ENCODE results near the gene NEMF.
A peak's percentile ranks its signal among the peaks of the same experiment; 100 is the strongest.
"Not testable (repeated sequence)": the region's sequence is repeated elsewhere in the genome, so short reads cannot be mapped to it uniquely, and the experiment has no call there.

Gene NEMF

DNA sequence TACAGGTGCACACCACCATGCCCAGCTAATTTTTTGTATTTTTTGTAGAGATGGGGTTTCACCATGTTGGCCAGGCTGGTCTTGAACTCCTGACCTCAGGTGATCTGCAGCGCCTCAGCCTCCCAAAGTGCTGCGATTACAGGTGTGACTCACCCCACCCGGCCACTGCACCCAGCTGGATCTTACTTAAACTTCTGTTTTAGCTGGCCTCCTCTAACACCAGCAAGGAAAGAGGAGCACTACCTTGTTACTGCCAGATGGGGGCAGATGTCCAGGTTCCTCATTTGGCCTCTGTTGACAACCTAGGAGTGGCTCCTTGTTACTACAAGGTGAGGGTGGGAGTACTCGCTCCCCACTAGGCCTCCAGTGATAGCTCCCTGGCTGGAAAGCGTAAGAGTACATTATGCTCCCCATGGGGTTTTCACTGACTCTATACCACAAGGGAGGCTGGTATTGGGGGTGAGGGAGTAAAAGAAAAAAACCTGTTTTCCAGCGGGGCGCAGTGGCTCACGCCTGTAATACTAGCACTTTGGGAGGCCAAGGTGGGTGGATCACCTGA lies 27.1 kb upstream of the NEMF start:
- DNase-seq: peak; percentile 86

DNA sequence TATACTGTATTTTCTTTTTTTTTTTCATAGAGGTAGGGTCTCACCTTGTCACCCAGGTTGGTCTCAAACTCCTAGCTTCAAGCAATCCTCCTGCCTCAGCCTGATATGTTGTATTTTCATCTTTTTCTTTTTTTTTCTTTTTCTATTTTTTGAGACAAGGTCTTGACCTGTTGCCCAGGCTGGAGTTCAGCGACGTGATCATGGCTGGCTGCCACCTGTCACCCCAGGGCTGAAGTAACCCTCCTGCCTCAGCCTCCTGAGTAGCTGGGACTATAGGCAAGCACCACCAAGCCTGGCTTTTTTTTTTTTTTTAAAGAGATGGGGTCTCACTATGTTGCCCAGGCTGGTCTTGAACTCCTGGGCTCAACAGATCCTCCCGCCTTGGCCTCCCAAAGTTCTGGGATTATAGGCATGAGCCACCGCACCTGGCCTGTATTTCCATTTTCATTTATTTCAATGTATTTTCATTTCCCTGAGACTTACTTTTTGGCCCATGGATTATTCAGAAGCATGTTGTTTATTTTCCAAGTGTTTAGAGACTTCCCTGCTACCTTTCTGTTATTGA lies 24.1 kb upstream of the NEMF start:
- DNase-seq: no peak

DNA sequence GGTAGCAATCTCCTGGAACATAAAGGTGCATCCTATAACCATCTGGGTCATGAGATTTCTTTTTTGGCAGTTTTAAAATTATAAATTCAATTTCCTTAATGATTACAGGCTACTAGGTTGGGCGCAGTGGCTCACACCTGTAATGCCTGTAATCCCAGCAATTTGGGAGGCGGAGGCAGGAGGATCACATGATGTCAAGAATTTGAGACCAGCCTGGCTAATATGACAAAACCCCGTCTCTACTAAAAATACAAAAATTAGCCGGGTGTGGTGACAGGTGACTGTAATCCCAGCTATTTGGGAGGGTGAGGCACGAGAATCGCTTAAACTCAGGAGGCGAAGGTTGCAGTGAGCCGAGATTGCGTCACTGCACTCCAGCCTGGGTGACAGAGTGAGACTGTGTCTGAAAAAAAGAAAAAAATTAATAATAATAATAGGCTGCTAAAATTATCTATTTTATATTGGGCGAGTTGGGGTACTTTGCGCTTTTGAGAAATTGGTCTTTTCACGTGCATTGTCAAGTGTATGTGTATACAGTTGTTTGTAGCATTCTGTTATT lies 23.1 kb upstream of the NEMF start:
- no peak for DNase-seq

DNA sequence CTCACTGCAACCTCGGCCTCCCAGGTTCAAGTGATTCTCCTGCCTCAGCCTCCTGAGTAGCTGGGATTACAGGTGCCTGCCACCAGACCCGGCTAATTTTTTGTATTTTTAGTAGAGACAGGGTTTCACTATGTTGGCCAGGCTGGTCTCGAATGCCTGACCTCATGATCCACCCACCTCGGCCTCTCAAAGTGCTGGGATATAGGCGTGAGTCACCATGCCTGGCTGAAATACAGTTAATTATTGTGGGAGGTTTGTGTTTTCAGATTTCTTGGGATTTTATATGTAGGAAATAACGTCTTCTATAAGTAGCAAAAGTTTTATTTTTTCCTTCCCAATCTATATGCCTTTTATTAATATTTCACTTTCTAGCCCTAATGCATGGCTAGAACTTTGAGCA lies 21.0 kb upstream of the NEMF start:
- DNase-seq: not testable (repeated sequence)

DNA sequence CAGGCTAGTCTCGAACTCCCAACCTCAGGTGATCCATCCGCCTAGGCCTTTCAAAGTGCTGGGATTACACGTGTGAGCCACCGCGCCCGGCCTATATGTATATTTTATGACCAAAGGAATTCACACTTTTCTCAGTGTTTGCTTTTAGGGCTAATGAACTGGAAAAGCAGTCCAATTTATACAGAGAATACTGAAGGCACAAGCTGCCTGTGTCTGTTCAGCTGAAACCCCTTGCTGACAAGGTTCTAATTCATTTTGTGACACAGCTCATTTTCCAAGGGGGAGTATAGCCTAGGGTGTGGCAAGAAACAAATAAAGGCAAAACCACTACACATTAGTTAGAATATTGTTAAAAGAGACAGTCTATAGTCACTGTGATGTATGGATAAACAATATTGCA lies 18.3 kb upstream of the NEMF start:
- no peak for DNase-seq

DNA sequence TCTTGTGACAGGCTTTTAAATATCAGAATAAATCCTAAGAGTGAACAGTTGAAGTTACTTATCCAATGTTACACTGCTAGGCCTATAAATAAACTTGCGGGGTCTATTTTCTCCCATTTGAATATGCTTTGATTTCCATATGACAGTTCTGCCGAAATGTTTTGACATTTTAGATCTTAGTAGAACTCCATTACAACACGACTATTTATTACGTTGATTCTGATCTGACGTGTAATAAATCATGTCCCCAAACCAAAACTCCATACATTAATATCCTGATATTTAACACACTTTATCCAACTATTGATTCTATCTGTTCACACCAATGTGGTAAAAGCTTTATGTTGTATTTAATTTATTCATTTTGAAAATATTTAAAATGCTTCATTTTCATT lies 16.1 kb upstream of the NEMF start:
- no peak for DNase-seq

DNA sequence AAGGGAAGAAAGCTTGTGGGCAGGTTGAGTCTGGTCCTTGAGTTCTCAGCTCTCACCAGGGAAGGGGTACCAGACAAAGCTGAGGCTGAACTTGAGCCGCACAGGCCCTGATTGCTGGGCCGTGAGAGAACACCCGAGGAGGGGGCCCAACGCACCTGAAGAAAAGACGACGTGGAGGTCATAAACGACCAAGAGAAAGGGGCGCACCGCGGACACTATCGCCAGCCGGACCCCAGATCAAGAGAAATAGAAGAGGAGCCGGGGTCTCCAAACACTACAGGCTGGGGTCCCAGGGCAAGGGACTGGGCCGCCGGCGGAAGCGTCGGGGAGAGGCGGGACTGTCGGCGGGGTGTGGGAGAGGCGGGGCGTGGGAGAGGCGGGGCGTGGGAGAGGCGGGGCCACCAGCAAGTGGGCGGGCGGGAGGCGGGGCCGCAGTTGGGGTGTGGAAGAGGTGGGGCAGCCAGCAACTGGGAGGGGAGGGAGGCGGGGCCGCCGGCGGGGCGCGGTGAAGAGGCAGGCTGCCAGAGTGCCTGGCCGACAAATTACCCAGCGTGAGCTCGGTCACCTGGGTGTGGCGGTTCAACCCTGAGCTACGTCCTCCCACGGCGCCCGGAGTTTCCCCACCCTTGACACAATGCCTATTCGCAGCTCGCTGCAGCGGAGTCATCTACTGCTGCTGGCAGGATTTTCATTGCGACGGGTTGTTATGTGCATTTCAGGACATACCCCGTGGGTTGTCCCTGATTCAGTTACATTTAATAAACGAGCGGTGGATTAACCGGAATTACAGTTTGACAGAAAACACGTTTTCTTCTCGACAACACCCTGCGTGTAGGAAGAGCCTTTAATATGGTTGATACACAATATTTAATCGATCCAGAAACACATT lies 15.5 kb upstream of the NEMF start:
- peak; percentile 99 for DNase-seq

DNA sequence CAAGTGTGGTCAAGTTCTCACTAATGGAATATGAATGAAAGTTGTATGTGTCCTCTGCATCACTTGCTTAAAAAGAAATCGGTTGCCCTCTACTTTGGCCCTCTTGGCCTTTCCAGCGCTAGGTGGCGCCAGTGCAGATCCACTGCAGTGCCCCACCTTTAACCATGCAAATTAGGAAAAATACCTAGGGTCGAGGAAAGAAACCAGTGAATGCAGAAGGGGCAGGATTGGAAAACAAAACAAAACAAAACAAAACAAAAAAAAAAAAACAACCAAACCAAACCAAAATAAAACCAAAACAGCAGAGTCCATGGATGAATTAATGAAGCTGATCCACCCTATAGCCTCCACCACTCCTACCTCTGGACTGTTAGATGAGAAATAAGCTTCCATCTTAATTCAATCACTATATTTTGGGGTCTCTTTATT lies 12.9 kb upstream of the NEMF start:
- peak; percentile 84 for DNase-seq

DNA sequence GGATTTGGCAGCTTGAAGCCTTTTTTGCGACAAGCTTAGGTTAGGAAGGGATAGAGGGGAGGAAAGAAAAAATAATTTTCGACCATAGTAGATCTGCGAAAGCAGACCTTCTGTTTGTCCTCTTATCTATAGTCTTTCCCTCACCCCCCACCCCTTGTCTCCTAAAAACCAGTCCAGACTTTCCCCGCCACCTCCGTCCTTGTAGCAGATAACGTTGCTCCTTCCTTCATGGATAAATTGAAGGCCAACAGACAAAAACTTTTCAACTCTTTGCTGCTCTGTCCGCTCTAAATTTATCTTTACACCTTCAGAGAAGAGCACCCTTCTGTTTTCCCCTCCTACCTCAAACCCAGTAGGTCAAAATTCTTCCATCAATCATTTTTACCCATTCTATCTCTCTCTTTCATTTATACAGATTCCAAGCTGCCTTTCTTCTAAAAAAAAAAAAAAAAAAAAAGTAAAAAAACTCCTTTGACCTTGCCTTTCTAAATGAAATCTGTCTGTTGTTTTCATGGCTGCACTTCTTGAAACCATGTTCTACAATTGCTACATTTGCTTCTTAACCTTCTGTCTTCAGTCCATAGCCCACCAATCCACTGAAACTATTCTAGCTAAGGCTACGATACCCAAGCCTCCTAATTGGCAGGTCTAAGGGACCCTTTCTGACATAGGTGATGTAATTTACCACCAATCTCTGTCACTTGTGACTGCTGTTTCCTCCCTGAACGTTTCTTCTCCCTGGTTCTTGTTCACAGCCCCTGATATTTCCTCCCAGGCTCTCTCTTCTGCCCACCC lies 11.1 kb upstream of the NEMF start:
- no peak for DNase-seq

DNA sequence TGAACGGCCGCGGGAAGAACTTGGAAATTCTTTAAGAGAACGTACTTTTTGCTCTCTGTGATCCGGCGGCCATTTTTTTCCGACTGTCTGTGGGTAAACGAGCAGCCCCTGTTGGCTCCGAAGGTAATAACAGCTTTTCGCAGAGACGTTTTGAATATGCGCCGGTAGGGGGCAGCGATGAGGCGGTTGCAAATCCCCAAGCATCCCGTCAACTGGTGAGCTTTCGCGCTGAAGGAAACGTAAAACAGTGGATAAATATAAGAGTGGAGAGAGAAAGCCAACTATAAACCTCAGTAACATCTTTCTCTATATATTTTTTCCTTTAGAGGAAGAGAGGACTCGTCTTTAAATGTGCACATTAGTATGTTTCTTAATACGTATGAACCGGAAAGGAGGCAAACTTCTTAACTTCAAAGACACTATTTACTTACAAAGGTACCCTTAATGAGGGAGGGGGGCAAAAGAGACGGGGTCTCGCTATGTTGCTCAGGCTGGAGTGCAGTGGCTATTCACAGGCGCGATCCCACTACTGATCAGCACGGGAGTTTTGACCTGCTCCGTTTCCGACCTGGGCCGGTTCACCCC lies 9.6 kb upstream of the NEMF start:
- peak; percentile 90 for DNase-seq

DNA sequence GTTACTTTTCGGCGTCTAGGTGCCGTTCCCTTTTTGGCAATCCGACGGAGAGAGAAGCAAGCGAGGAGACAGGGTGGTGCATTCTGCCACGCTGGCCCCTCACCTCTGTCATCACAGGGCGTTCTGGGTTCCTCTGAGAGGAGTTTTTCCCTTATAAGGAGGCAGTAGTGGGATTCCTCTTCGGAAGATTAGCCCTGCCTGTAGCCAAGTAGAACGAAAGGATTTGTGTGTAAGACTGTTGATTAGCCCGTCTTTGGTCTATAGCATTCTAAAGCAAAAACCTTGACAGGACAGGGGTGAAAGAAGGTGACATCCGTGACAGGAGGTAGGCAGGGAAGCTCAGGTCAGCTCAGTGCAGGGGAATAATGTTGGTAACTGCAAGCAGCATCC lies 9.1 kb upstream of the NEMF start:
- peak; percentile 90 for DNase-seq

DNA sequence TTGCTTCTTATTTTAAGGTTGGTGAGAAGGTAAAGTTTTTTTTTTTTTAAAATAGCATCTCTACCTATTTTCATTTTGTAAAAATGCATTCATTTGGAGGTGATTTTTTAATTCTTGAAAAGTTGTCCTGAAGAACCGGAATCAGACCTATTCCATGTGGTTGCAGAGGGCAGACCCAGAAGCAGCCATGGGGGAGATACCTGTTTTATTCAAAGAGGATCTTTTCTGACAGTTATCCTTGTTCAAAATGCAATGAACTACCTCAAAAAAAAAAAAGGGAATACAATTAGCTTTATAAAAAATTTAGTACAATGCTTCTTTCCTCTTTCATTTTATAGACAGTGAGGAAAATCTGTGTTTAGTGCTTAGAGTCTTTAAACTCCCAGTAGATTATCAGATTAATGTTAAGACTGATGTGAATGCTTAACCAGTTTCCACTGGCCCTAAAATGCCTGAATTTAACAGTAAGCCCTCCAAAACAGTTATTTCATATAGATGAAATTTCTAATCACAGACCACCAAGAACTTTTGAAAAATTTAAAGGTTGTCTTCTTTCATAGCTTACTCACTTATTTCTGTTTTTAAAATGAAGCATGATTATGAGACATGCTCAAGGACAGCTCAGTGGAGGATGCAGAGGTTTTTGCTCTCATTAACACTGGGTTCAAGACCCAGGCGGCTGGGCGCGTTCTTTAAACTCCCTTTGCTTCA lies 8.6 kb upstream of the NEMF start:
- no peak for DNase-seq

DNA sequence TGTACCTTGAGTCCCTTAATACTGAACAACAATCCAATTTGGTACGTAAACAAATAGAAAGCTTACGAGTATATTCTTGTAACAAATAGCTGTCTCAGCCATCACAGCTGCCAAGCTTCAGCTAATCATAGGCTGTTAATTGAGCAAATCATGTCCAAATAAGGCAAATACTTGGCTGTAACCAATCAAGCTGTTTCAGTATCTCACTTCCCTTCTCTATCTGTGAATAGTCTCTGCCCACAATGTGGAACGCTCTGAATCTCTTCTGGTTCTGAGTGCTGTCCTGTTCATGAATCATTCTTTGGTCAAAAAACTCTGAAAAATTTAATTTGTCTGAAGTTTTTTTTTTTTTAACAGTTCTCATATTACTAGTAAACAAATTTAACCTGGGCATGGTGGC lies 5.8 kb upstream of the NEMF start:
- no peak for DNase-seq

DNA sequence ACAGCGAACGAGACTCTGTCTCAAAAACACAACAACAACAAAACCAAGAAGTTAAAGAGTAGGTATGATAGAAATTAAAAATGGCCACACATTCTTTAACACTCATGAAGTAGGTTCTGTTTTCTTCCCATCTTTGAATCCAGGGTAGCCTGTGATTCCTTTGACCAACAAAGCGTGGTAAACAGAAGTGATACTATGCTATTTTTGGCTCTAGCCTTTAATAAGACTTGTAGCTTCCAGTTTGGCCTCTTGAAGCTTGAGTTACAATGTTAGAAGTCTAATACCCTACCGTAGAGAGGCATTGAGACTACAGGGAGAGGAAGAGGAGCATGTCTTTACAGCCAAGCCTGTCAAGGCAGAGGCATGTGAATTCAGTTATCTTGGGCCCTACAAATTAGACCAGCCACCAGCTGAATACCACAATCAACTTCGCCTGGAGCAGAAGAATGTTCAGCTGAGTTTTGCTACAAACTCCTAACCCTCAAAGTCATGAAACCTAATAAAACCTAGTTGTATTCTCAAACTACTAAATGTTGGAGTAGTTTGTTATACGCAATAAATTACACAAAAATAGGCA lies 4.9 kb upstream of the NEMF start:
- no peak for DNase-seq

DNA sequence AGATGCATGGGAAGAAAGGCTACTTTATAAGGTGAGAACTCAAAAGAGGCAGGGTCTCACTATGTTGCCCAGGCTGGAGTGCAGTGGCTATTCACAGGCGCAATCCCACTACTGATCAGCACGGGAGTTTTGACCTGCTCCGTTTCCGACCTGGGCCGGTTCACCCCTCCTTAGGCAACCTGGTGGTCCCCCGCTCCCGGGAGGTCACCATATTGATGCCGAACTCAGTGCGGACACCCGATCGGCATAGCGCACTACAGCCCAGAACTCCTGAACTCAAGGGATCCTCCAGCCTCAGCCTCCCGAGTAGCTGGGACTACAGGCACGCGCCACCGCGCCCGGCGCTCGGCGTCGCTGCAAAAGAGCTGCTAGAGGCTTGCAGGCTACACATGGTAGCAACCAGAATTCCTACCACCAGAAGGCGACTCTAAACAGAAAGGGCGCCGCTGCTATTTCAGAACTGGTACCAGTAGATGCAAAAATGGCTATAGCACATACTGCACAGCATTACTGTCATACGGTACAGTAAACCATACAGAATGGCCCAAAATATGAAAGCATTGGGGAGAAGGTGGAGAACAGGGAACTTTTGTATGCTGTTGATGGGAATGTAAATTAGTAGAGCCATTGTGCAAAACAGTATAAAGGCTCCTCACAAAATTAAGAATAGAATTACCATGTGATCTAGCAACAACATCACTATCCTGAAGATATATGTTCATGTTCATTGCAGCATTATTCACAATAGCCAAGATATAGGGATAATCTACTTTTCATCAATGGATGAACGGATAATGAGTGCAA lies 1.2 kb upstream of the NEMF start:
- peak; percentile 90 for DNase-seq

DNA sequence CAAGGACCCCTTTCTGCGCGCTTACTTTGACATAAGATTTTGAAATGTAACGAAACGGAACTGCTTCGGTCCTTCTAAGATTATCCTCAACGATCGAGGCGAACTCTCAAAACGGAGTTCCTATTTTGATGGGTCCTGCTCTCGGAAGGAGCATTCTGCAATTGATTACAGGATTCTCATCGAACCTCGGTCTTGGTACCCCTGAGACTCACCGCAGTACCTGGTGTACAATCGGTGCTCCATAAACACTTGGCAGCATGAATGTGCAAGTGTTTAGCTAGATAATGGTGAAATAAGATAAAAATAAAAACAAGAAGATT lies 530 bp upstream of the NEMF start:
- DNase-seq: no peak

DNA sequence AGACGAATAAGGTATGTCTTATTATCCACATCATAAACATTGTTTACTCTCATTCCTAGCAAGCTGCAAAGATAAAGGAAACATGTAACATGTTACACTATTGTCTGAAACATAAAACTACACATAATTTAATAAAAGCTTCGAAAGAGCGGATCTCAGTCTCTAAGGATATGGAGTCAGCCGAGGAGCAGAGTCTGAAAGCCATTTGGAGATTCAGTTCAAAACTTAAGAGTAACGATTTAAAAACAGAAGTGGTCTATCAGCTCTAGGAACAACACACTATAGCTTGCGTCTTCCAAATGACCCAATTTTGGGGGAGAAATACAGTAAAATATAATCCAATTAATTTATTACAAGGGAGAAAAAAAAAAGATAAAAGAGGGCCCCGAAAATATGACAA lies 775 bp downstream of the NEMF start:
- no peak for DNase-seq

DNA sequence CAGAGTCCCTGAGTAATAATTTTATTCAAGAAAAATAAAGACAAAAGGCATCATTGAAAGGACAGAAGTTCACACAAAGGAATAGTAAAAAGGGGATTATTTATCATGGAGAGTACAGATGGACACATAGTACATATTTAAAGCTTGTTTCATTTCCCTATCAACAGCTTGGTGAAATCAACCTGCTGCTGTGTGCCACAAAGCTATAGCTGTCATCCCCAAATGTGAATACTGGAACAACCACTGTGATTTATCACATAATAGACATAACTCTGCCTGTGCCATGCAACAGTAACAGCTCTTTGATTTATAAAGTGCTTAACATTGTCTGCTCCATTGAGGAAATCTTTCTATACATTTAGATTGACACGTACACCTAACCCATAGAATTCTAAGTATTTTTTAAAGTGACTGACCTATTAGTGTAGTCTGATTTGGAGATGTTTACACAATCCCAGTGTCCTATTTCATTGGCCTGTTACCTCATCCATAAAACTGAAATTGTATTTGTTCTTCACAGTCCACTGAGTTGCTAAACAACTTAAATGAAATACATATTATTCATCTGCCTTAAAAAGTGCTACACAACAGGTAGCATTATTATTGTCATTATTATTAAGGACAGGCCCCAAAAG lies 3.3 kb downstream of the NEMF start:
- no peak for DNase-seq

DNA sequence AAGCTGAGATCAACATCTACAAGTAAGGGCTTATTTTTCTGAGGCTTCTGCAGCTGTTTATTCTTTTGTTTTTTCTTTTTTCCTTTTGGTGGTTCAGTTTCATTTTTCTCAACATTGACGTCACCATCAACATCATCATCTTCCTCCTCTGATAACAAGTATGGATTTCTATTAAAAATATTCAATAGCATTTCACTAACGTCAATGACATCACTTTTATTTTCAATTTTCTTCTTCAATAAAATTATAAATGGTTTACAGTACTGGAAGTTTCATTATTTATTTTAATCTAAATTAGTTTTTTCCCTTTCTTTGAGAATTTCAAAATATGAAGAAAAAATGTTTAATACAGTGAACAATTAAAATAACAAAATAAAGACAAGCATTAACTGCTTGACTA lies 23.9 kb downstream of the NEMF start:
- DNase-seq: no peak

DNA sequence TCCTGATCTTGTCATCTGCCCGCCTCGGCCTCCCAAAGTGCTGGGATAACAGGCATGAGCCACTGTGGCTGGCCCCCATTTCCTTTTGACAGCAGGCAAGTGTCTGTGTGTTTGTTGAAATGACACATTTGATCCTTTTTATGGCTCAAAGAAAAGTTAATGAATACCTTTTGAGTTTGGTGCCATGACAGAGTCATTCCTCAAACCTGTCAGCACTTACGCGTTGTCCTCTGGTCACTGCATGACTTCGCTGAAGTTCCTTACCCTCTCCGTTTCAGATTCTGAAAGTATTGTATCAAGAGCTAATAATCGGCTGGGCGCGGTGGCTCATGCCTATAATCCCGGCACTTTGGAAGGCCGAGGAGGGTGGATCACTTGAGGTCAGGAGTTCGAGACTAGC lies 32.4 kb downstream of the NEMF start:
- no peak for DNase-seq

DNA sequence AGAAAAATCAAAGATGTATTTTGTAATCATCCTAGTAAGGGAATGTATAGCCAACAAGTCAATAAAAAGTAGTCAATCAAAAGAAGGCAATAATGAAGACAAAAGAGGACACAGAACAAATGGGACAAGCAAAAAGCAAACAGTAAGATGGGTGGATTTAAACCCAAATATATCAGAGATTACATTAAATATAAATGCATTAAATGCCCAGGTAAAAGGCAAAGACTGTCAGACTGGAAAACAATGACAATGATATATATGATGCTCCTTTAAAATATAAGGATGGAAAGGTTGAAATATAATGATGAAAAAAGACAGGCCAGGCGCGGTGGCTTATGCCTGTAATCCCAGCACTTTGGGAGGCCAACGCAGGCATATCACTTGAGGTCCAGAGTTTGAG lies 35.7 kb downstream of the NEMF start:
- DNase-seq: no peak

Measured in islet precursor cell (in vitro differentiated cells).